ENCODE measurements around the gene KCNJ13.

DNA sequence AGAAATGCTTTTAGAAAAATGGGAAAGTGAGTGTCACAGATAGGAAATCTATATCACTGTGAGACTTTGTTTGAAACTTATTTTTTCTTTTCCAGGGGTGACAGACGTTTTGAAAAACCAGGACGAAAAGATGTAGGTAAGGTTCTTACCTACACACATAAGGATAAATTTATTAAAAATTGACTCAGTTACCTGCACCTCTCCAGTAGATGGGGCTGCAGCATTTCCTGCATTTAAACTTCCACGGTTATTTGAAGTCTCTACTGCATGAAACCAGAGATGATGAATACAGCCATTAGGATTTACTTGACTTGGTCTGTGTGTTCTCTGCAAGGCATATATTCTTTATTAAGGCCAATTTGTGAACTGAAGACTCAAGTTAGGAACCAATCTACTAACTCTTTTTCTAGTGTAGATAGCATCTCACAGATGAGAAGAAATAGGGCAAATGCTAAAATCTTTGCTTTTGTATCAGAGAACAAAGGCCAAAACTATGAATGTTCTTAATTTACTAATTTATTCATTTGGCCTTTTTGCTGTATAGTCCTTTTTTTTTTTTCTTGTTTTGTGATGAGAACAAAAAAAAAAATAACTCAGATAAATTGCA is 15.0 kb downstream of the KCNJ13 start:
- TF ChIP-seq, protein P1, sequence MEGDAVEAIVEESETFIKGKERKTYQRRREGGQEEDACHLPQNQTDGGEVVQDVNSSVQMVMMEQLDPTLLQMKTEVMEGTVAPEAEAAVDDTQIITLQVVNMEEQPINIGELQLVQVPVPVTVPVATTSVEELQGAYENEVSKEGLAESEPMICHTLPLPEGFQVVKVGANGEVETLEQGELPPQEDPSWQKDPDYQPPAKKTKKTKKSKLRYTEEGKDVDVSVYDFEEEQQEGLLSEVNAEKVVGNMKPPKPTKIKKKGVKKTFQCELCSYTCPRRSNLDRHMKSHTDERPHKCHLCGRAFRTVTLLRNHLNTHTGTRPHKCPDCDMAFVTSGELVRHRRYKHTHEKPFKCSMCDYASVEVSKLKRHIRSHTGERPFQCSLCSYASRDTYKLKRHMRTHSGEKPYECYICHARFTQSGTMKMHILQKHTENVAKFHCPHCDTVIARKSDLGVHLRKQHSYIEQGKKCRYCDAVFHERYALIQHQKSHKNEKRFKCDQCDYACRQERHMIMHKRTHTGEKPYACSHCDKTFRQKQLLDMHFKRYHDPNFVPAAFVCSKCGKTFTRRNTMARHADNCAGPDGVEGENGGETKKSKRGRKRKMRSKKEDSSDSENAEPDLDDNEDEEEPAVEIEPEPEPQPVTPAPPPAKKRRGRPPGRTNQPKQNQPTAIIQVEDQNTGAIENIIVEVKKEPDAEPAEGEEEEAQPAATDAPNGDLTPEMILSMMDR (IDR thresholded peaks at IDR 0.05) = peak; percentile 28 to 54 (median 46)
- TF ChIP-seq POLR2A (IDR thresholded peaks at IDR 0.05) = no peak

All from body of pancreas (tissue), 4 donors.